HepG2 (cell line): ENCODE results near the gene G6PC3. TPM values are rescaled to one million over a fixed set of nuclear protein-coding genes. Genes with fewer than 3 reads are reported as not detected.
A peak's percentile ranks its signal among the peaks of the same experiment; 100 is the strongest.

ENCODE experiments used
- CCAR2 ChIP-seq: fragments of 200-400 bp; formaldehyde crosslinking; optimal IDR thresholded peaks from 2 replicates; pipeline ENCODE3; 2018; ENCODE audit warnings: low read depth, mild to moderate bottlenecking, low read length, moderate library complexity
- EED ChIP-seq: sonication (generic); formaldehyde crosslinking; IDR thresholded peaks from 2 replicates; pipeline ENCODE4 v1.5.0; 2020; ENCODE audit warnings: mild to moderate bottlenecking, missing genetic modification reagents
- ESRRA ChIP-seq: sonication (generic); formaldehyde crosslinking; IDR thresholded peaks from 2 replicates; pipeline ENCODE4 v1.5.1; 2020; ENCODE audit warnings: mild to moderate bottlenecking, low read depth, missing genetic modification reagents
- ETV6 ChIP-seq: sonication (generic); formaldehyde crosslinking; conservative IDR thresholded peaks from 2 replicates; pipeline ENCODE4 v1.4.0; 2020; ENCODE audit warnings: missing genetic modification reagents
- GATAD2A ChIP-seq: IDR thresholded peaks from 2 replicates; pipeline ENCODE4 v1.6.1; 2016
- GPN1 ChIP-seq: sonication (generic); formaldehyde crosslinking; IDR thresholded peaks from 2 replicates; pipeline ENCODE4 v1.5.1; 2020; ENCODE audit warnings: missing genetic modification reagents, borderline replicate concordance
- HCFC1 ChIP-seq: fragments of 150-350 bp; IDR thresholded peaks from 2 replicates; pipeline ENCODE4 v1.6.1; 2014; ENCODE audit warnings: low read depth, low read length
- HNF4A ChIP-seq: sonication (generic); formaldehyde crosslinking; IDR thresholded peaks from 2 replicates; pipeline ENCODE4 v1.4.0; 2020; ENCODE audit warnings: missing genetic modification reagents
- HOXA9 ChIP-seq: sonication (generic); formaldehyde crosslinking; IDR thresholded peaks from 2 replicates; pipeline ENCODE4 v1.8.1; 2022; ENCODE audit warnings: missing genetic modification reagents, mild to moderate bottlenecking, moderate library complexity, borderline replicate concordance
- KMT2A ChIP-seq: sonication (generic); formaldehyde crosslinking; IDR thresholded peaks from 2 replicates; pipeline ENCODE4 v1.4.0; 2020; ENCODE audit warnings: missing genetic modification reagents
- NCOR1 ChIP-seq: fragments of 200-600 bp; sonication (generic); IDR thresholded peaks from 2 replicates; pipeline ENCODE4 v1.7.0; 2017; ENCODE audit warnings: antibody characterized with exemption, low read length, borderline replicate concordance
- NFYB ChIP-seq: sonication (generic); formaldehyde crosslinking; IDR thresholded peaks from 2 replicates; pipeline ENCODE4 v1.4.0; 2020; ENCODE audit warnings: missing genetic modification reagents
- SPEN ChIP-seq: sonication (generic); formaldehyde crosslinking; IDR thresholded peaks from 2 replicates; pipeline ENCODE4 v1.5.1; 2020; ENCODE audit warnings: low read depth, mild to moderate bottlenecking, missing genetic modification reagents
- TARDBP ChIP-seq: sonication (generic); formaldehyde crosslinking; IDR thresholded peaks from 2 replicates; pipeline ENCODE4 v1.8.0; 2022; ENCODE audit warnings: mild to moderate bottlenecking, missing genetic modification reagents
- TBL1XR1 ChIP-seq: fragments of 150-350 bp; IDR thresholded peaks from 2 replicates; pipeline ENCODE4 v1.6.1; 2014; ENCODE audit warnings: borderline replicate concordance, low read length; ENCODE audit not compliant: partially characterized antibody
- TEAD2 ChIP-seq: sonication (generic); formaldehyde crosslinking; IDR thresholded peaks from 2 replicates; pipeline ENCODE4 v1.9.0; 2021; ENCODE audit warnings: missing genetic modification reagents
- ZBTB10 ChIP-seq: sonication (generic); formaldehyde crosslinking; IDR thresholded peaks from 2 replicates; pipeline ENCODE4 v1.4.0; 2020; ENCODE audit warnings: missing genetic modification reagents, borderline replicate concordance
- ZNF331 ChIP-seq: sonication (generic); formaldehyde crosslinking; IDR thresholded peaks from 2 replicates; pipeline ENCODE4 v1.4.0; 2020; ENCODE audit warnings: missing genetic modification reagents
- ZNF382 ChIP-seq: sonication (generic); formaldehyde crosslinking; IDR thresholded peaks from 2 replicates; pipeline ENCODE4 v1.5.0; 2020; ENCODE audit warnings: missing genetic modification reagents, mild to moderate bottlenecking, borderline replicate concordance
- ZNF816 ChIP-seq: sonication (generic); formaldehyde crosslinking; IDR thresholded peaks from 2 replicates; pipeline ENCODE4 v1.8.0; 2022; ENCODE audit warnings: missing genetic modification reagents, mild to moderate bottlenecking, borderline replicate concordance
- ZNF841 ChIP-seq: sonication (generic); formaldehyde crosslinking; IDR thresholded peaks from 2 replicates; pipeline ENCODE4 v1.8.1; 2023; ENCODE audit warnings: missing genetic modification reagents, borderline replicate concordance
- polyA plus RNA-seq, 8 experiments: library from polyadenylated mRNA; depleted of rRNA in 3 of 8; stranded (reverse) in 7 of 8; unstranded in 1 of 8; fragments of >200 nt; fragmentation: Illumina TruSeq in 4 of 8; extraction: Trizol in 4 of 8; gene quantifications; 2 replicates each; pipeline versions ENCODE4 v1.2.1 to v1.2.3, GENCODE V29; 2011 to 2016; ENCODE audit warnings: low read depth in 4 of 8, missing spikeins in 1 of 8, mixed read lengths in 1 of 8; ENCODE audit not compliant: insufficient read depth in 1 of 8
- total RNA-seq, 5 experiments: library from RNA; depleted of rRNA; stranded (reverse); fragments of >200 nt; fragmentation: Illumina TruSeq; extraction: Trizol; gene quantifications; 2 replicates each; pipeline ENCODE4 v1.2.3, GENCODE V29; 2016; ENCODE audit warnings: low read depth in 1 of 5
- TF ChIP-seq, protein P1 (sequence below): sonication (generic); formaldehyde crosslinking; IDR thresholded peaks from 2 replicates; pipeline ENCODE4 v1.9.0; 2022; ENCODE audit warnings: low read depth, missing genetic modification reagents
- TF ChIP-seq, protein P2 (sequence below): sonication (generic); formaldehyde crosslinking; IDR thresholded peaks from 2 replicates; pipeline ENCODE4 v1.9.0; 2021; ENCODE audit warnings: missing genetic modification reagents, borderline replicate concordance

Gene G6PC3
- total and polyA plus RNA-seq, 2 of the 13 experiments (the other 11 are each of a cell fraction or from before 2014, with no cell fraction given) = 38.5 to 75.8 TPM

- TF ChIP-seq, protein P1, sequence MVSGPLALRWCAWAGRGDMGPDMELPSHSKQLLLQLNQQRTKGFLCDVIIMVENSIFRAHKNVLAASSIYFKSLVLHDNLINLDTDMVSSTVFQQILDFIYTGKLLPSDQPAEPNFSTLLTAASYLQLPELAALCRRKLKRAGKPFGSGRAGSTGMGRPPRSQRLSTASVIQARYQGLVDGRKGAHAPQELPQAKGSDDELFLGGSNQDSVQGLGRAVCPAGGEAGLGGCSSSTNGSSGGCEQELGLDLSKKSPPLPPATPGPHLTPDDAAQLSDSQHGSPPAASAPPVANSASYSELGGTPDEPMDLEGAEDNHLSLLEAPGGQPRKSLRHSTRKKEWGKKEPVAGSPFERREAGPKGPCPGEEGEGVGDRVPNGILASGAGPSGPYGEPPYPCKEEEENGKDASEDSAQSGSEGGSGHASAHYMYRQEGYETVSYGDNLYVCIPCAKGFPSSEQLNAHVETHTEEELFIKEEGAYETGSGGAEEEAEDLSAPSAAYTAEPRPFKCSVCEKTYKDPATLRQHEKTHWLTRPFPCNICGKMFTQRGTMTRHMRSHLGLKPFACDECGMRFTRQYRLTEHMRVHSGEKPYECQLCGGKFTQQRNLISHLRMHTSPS (CRISPR knock-in tag) = 0 out of 2 replicates have a peak, but pooled peaks have one; percentile 31
- peak; percentile 89 for TF ChIP-seq KMT2A (CRISPR knock-in tag)
- peak; percentile 99 for TF ChIP-seq TARDBP (CRISPR knock-in tag)
- TF ChIP-seq SPEN (CRISPR knock-in tag) = peak; percentile 97
- TF ChIP-seq ZNF382 (CRISPR knock-in tag) = no peak
- TF ChIP-seq CCAR2 = no peak
- TF ChIP-seq TBL1XR1 = peak; percentile 78
- peak; percentile 56; the same call in 1 of the 2 replicates for TF ChIP-seq ZBTB10 (CRISPR knock-in tag)
- peak; percentile 82; the same call in 1 of the 2 replicates for TF ChIP-seq TEAD2
- TF ChIP-seq NCOR1 = no peak
- TF ChIP-seq, protein P2, sequence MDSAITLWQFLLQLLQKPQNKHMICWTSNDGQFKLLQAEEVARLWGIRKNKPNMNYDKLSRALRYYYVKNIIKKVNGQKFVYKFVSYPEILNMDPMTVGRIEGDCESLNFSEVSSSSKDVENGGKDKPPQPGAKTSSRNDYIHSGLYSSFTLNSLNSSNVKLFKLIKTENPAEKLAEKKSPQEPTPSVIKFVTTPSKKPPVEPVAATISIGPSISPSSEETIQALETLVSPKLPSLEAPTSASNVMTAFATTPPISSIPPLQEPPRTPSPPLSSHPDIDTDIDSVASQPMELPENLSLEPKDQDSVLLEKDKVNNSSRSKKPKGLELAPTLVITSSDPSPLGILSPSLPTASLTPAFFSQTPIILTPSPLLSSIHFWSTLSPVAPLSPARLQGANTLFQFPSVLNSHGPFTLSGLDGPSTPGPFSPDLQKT (CRISPR knock-in tag) = no peak
- peak; percentile 95 for TF ChIP-seq ZNF331 (CRISPR knock-in tag)
- peak; percentile 89 for TF ChIP-seq EED (CRISPR knock-in tag)
- peak; percentile 93 for TF ChIP-seq GATAD2A
- TF ChIP-seq HOXA9 (CRISPR knock-in tag) = no peak; the same call in 1 of the 2 replicates
- TF ChIP-seq GPN1 = no peak; the same call in 1 of the 2 replicates
- TF ChIP-seq ESRRA = peak; percentile 69; the same call in 1 of the 2 replicates
- peak; percentile 86; the same call in 1 of the 2 replicates for TF ChIP-seq ETV6
- peak; percentile 75 for TF ChIP-seq HCFC1
- TF ChIP-seq ZNF816 (CRISPR knock-in tag) = peak; percentile 71; the same call in 1 of the 2 replicates
- no peak; the same call in 1 of the 2 replicates for TF ChIP-seq NFYB
- TF ChIP-seq HNF4A (CRISPR knock-in tag) = no peak; the same call in 1 of the 2 replicates
- TF ChIP-seq ZNF841 (CRISPR knock-in tag) = 0 out of 2 replicates have a peak, but pooled peaks have one; percentile 65
Measured at GRCh38 chr17:44070455-44071197, at the start of gene G6PC3 (continued).
